Activated CD4-positive, alpha-beta T cell treated with anti-CD3 and anti-CD28 coated beads for 48 hours (primary cell): ENCODE results near the gene ZNF616.

ENCODE experiments used
- DNase-seq: peaks from one replicate; pipeline ENCODE4 v3.0.0-alpha.2; 2020

Gene ZNF616

DNA sequence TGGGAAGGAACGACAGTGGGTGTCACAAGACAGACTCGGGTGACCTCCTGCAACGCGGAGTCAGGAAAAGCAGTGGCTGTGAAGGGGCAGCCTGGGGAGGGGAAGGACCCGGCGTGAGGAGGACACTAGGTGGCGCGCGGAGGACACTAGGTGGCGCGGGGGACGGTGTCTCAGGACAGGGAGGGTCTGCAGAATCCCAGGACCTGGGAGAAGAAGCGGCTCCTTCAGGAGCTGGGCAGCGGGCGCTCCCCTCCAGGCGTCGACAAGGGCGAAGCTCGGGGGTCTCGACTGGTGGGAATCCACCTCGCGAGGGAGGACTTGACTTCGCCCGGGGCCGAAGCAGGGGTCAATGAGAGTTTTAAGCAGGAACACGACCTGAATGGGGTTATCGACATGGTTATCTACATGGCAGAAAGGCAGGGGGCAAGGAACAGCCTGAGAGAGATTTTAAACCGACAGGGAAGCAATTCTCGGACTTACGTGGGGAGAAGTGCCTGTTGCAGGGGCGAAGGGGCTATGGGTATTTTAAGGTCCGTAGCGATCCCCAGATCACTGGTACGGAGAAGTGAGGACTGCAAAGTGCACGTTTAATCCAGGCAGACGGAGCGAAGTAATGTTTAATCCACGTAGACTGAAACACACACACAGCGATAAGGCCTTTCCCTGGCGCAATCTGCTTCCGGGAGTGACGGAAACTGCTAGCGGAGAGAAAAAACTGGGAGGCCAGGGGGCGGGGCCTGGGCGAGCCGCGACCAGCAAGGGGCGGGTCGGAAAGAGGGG is at the start of gene ZNF616:
Gene ZNF616 (minus strand): TSS at position 687 of the 780 bp plus-strand sequence. CDS start 9,426 bp downstream, outside the sequence.
- DNase-seq, result peak; percentile 98

DNA sequence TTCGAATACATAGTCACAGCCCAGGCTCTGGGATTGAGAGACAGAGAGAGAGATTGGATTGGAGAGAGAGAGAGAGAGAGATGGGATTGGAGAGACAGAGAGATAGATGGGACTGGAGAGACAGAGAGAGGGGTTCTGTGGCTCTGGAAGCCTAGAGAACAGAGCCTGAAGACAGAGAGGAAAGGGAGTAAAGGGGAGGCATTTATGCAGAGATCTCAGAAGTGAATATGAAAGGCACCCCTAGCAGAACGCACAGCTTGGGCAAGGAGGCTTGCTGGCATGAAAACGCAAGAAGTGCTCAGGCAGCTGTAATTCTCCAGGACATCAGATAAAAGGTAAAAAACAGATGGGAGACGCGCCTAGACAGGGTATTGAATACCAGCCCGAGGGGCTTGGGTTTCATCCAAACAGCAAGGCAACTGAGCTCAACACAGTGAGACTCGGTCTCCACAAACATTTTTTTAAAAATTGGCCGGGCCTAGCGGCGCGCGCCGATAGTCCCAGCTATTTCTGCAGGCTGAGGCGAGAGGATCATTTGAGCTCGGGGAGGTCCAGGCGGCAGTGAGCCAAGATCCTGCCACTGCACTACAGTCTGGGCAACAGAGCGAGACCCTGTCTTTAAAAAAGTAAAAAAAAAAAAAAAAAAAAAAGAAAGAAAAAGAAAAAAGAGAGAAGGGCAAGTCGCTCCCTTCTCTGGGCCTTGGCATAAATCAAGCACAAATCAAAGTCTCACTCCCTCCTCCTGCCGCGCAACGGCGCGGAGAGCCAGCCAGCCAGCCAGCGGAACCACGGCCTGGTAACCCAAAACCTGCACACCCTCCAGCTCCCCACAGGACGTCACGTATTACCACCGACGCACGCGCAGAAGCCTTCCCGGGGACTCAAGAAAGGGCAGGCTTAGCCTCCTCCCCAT is 49.3 kb upstream of the ZNF616 start:
- peak; percentile 98 for DNase-seq

- DNase-seq, result no peak
Measured at GRCh38 chr19:52187407-52187806, 47.7 kb upstream of the ZNF616 start.

DNA sequence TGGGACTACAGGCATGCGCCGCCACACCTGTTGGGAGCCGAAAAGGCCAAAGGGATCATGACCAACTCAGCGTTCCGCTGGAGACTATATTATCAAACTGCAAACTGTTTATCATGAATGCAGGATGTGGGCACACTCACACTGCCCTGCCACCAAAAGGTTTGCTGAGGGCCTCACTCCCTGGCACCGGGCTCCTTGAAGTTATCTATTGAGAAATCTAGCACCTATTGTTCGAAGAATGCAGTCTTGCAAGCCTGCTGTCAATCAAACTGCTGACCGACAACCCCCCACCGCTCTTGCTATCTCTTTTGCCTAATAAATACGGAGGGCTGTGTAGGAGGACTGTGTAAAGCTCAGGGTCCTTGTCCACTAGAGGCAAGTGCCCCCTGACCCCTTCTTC is 36.8 kb upstream of the ZNF616 start:
- no peak for DNase-seq

GRCh38 chr19:52172347-52172746 is 32.6 kb upstream of the ZNF616 start:
- no peak for DNase-seq

DNA sequence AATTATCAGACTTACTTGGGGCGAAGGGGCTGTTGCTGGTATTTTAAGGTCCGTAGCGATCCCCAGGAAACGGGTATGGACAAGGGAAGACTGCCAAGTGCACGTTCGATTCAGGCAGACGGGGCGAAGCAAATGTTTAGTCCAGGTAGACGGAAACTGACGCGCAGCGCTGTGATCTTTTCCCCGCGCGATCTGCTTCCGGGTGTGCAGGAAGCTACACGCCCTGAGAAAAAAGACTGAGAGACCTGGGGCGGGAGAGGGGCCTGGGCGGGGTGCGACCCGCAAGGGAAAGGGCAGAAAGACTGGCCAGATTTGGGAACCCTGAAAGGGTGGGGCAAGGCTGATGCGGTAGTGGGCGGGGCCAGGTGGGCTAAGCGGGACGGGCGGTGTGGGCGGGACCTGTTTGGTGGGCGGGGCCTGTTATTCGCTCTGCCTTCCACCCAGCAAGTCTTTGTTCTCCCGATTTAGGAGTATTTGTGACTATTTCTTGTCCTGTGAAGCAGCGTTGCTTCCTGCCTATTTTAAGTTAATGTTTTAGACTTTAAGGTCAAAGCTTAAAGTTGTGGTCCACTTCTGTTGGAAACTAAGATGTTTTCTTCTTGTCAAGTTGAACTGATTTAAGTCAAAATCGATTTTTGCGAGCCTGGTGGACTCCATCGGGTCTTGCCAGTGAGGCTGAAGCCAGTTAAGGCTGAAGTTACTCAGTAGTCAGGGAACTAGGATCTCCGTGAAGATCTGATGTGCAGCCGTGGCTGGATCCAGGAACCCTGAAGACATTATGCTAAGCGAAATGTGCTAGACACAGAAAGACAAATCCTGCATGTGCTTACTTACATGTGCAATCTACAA is 31.8 kb upstream of the ZNF616 start, which contains the start of gene ZNF836:
Gene ZNF836 (minus strand): TSS at position 301 of the 849 bp plus-strand sequence. CDS start 3,549 bp downstream, outside the sequence.
- peak; percentile 93 for DNase-seq

DNA sequence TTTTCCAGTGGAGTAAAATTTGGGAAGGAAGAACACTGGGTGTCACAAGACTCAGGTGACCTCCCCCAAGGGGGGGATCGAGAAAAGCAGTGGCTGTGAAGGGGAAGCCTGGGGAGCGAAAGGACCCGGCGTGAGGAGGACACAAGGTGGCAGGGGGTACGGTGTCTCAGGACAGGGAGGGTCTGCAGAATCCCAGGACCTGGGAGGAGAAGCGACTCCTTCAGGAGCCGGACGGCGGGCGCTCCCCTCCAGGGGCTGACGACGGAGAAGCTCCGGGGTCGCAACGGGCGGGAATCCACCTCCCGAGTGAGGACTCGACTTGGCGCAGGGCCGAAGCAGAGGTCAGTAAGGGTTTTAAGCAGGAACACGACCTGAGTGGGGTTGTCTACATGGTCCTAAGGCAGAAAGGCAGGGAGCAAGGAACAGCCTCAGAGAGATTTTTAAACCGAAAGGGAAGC is 31.2 kb upstream of the ZNF616 start:
- DNase-seq, result peak; percentile 12

DNA sequence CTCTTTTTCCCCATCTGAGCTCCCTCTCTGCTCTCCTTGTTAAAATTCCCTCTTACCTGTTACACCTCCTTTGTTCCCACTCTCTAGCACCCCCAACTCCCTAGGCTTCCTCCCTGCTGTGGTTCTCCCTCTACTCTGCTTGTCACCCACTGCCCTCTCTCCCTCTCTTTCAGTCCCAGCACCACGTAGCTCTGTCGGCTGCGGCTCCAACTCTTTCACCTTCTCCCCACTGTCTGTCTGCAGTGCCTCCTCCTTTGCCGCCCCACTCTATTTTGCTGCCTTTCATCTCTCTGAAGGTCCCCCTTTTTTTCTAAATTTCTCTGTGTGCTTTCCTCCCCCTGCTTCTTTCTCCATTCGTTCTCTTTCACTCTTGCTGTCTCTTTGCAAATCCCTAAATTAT is 30.6 kb upstream of the ZNF616 start:
- DNase-seq, result peak; percentile 17

GRCh38 chr19:52155596-52156359 is 16.0 kb upstream of the ZNF616 start:
- no peak for DNase-seq

DNA sequence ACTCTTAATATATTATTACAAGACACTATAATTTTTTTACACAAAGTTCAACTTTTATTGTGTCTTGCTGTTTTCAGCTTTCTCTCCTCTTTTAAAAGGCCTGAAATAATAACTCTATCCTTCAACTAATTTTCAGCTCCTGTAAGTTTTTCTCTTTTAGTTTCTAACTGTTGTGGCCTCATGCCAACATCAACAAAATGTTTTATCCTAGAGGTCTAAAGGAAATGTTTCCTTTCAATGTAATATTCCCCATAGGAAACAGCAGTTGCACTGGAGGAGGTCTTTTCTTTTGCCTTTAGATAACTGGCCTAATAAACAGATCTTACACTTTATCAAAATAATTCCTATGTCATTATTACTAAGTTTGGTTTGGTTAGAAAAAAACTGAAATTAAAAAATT is 8.5 kb upstream of the ZNF616 start:
- DNase-seq, result no peak

DNA sequence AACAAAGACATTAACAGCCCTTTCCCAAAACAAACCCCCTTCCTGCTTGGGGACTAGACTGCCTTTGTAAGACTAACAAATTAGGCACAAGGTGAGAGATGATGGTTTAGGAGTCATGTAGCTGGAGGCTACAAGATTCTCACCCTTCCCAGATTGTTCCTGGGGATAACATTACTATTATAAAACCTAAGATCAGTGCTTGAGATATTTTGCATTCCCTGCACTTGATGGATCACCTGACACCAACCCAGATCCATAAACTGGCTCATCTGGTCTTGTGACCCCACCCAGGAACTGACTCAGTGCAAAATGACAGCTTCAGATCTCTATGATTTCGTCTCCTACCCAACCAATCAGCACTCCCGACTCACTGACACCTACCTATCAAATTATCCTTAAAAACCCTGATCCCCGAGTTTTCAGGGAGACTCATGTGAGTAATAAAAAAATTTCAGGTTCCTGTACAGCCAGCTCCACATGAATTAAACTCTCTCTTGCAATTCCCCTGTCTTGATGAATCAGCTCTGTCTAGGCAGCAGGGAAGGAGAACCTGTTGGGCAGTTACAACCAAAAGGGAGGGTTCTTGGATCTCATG is 2.4 kb upstream of the ZNF616 start:
- no peak for DNase-seq

GRCh38 chr19:52141203-52141602 is 1.5 kb upstream of the ZNF616 start:
- no peak for DNase-seq

GRCh38 chr19:52140032-52140710 is 433 bp upstream of the ZNF616 start:
- DNase-seq, result no peak

DNA sequence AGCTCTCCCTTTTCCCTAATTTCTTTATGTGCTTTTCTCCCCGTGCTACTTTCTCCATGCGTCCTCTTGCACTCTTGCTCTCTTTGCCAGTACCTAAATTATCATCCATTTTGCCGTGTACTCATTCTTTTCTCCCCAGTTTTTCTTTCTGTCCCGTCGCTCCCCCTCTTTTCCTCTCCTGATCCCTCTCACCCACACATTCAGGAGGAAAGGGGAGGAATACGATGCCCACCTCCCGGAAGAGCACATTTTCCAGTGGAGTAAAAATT is 821 bp downstream of the ZNF616 start:
- no peak for DNase-seq

GRCh38 chr19:52138278-52138982 is 1.3 kb downstream of the ZNF616 start:
- DNase-seq, result peak; percentile 52

GRCh38 chr19:52120286-52120685 is 19.5 kb downstream of the ZNF616 start:
- DNase-seq, result no peak

- DNase-seq, result no peak
Measured at GRCh38 chr19:52115526-52116053, 24.1 kb downstream of the ZNF616 start.

DNA sequence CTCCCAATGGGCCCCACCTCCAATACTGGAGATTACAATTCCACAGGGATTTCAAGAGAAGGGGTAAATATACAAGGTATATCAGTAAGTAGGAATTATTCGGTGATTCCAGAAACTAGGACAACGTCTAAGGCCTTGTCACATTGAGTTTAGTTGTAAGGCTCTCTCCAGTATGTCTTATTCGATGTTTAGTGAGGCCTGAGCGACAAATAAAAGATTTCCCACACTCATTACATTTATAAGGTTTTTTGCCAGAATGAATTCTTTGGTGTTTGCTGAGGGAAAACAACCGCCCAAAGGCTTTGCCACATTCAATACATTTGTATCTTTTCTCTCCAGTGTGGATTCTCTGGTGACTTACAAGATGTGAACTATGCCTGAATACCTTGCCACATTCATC is 25.0 kb downstream of the ZNF616 start:
- DNase-seq, result no peak

- no peak for DNase-seq
Measured at GRCh38 chr19:52112624-52113023, 27.1 kb downstream of the ZNF616 start.

DNA sequence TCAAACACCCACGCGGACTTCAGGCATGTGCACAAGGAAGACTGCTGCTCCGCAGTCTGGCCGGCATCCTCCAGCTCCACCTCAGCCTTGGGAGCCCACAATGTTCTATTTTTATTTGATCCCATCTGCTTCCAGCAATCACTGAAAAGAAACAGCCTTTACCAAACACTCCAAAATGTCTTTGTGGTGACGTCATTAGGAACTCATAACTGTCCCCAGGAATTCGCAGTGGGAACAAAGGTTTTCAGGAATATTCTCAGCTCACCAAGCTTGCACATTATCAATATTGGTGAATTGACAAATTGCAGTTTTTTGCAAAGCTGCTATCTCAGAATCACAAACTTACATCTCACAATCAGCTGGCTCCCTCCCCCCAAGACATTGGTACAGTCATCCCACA is 29.0 kb downstream of the ZNF616 start:
- no peak for DNase-seq
